ENCODE data around the gene PCBP3.

The PCBP3 gene

DNA sequence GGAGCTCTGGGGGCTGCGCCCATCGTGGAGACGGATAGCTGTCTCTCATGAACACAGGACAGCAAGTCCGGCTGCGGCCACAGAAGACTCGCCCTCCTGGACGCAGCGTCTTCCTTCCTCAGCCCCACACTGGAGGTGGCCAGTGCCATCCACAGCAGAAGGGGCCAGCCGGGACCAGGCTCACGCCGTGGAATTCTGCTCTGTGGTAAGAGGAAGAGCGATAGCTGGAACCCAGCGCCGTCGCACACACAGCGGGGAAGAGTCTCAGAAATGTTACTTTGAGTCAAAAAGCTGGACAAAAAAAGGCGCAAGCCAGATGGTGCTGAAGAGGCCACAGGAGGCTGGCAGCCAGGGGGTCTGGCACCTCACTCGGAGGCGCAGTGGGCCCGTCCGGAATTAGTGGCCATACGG lies 224.2 kb downstream of the PCBP3 start:
- FAIRE-seq, result no peak

GRCh38 chr21:45868086-45868485 lies 224.6 kb downstream of the PCBP3 start:
- FAIRE-seq, result no peak

GRCh38 chr21:45868488-45868887 lies 225.0 kb downstream of the PCBP3 start:
- no peak for FAIRE-seq

DNA sequence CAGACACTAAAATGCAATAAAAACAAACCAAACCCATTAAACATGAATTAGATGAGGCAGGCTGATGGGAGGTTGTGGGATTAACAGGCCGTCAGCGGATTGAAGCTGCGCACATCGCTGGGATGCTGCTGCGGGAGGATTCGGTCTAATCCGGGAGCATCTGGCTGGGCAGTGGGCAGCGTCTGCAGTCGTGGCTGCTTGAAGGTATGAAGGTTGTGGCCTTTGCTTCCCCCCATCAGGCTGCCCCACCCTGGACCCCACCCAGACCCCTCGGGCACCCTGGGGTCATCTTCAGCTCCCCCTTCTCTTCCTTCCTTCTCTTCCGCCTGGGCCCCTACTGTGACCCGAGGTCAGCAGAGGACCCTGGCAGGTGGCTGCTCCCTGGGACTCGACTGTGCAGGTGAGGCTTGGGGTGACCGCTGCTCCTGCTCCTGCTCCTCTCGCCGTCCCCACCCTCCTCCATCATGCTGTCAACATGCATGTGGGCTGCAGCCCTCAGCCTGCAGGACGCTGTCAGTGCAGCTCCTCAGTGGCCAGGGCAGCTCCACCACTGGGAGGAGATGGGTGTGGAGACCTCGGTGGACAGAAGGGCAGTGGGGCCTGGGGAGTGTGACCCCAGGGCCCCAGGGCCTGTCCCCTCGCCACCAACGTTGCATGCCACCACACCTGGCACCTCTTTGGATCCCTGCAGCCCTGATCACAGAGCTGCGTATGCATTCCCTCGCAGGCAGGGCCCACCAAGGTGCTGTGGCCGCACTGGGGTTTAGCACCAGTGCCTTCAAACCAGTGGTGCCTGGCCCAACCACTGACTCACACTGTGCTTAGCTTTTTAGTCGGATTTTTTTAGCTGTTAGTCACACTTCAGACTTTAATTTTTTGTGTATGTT lies 225.8 kb downstream of the PCBP3 start:
- no peak for FAIRE-seq

- no peak for FAIRE-seq
Observed at GRCh38 chr21:45870421-45870820, 226.9 kb downstream of the PCBP3 start.

DNA sequence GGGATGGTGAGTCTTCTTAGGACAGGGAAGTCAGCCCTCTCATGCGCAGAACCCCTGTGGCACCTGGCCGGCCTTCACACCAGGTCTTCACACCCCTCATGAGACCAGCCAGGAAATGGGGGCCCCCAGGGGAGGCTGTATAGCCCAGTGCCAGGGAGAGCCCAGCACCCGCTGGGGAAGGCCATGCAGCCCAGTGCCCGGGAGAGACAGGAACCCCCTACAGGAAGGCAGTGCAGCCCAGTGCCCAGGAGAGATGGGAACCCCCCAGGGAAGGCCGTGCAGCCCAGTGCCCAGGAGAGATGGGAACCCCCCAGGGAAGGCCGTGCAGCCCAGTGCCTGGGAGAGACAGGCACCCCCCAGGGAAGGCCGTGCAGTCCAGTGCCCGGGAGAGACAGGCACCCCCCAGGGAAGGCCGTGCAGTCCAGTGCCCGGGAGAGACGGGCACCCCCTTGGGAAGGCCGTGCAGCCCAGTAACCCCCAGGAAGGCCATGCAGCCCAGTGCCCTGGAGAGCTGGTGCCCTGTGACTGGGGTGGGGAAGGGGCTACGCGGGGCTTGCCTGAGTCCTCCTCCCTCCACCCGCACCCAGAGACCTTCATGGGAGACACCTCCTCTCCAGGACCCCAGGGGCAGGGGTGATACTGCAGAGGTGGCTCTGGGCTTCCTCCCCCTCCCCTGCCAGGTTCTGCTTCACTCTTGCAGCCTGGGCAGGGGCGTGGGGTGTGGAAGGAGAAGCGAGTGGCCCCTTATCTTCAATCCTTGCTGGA lies 227.5 kb downstream of the PCBP3 start:
- FAIRE-seq, result no peak

GRCh38 chr21:45871616-45872236 lies 228.2 kb downstream of the PCBP3 start:
- no peak for FAIRE-seq

DNA sequence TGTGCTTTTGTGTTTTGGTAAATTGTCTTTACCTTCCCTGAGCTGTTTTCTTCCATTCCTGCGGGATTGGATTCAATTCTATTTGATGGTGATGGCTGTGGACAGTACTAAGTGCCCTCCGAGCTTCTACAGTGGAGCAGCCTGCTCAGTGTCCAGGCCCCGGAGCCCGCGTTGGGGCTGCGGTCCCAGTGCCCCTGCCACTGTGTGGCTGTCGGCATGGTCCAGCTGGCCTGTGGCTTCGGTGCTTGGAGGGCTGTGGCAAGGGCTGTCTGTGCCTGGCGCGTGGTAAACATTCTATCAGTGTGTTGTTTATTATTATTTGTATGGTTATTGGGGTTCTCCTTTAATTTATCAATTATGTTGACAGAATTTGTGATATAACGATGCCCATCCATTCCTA lies 228.9 kb downstream of the PCBP3 start:
- no peak for FAIRE-seq

DNA sequence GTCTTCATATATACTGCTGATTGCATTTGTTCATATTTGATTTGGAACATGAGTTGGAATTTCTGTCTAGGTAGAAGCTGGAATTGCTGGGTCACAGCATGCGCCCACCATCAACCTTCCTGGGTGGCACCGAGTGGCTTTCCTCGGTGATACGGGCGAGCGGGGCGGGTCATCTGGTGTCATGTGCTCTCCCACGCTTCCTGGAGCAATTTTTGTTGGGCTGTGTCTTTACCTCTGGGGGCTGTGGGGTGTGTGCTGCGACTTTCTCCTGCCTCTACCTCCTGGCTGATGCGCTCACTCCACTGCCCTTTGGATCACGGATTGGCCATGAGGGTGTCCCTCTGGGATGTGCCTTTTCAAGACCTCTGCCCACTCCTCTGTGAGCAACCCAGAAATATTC lies 229.4 kb downstream of the PCBP3 start:
- no peak for FAIRE-seq

GRCh38 chr21:45873418-45873817 lies 229.9 kb downstream of the PCBP3 start:
- FAIRE-seq, result no peak

GRCh38 chr21:45873866-45874265 lies 230.3 kb downstream of the PCBP3 start:
- no peak for FAIRE-seq

DNA sequence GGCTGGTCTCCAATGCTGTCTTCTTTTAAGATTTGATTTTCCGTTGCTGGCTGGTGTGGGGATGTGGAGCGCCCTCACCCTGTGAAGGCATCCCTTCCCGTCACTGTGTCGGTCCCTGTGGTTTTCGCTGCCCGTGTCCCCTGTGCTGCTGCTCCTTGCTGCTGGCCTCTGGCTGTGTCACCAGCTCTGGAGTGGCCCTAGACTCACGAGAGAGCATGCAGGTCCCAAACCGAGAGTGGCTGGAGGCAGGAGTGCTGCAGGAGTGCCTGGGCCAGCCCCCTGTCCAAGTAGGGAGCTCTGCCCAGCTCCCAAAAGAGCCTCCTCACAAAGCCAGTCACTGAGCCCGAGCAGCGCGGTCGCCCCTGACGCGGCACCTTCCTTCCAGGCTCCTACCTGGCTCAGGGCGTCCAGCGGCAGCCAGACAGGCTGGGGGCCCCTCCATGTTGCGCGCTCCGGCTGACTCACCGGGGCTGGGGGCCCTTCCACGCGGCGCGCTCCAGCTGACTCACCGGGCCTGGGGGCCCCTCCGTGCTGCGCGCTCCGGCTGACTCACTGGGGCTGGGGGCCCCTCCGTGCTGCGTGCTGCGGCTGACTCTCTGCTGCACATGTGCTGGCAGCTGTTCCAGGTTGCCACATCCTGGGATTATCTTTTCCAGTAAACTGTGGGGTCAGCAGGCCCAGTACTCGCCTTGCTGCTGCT lies 231.3 kb downstream of the PCBP3 start:
- FAIRE-seq, result no peak

DNA sequence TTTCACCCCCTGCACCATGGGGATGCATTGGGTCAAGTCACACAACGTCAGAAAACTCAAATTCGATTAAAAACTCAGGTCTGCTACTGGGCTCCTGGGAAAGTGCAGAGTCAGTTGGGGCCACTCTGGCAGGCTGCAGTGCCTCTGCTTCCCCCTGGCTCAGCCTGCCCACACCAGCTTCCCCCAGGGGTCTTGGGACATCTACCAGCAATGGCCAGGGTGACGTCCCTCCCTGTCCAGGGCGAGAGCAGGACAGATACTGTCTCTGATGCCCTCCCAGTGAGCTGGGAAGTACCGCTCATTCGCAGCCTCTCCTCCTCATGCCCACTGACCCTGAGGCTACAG lies 231.9 kb downstream of the PCBP3 start:
- FAIRE-seq, result no peak

DNA sequence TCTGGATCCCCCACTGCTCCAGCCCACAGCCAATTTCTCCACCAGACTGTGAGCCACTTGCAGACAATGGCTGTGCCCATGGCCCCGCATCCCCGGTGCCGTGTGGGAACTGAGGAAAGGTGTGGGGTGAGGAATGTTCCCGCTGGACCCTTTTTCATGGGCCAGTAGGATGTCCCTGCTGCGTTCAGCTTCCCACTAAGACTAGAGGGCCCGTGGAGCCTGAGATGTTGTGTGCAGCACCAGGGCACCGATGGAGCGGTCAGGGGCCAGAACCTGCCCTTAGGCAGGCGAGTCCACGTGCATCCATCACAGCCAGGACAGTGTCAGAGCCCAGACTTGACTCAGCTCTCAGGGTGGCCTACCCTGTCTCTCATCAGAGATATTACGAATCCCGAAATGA lies 232.4 kb downstream of the PCBP3 start:
- no peak for FAIRE-seq

DNA sequence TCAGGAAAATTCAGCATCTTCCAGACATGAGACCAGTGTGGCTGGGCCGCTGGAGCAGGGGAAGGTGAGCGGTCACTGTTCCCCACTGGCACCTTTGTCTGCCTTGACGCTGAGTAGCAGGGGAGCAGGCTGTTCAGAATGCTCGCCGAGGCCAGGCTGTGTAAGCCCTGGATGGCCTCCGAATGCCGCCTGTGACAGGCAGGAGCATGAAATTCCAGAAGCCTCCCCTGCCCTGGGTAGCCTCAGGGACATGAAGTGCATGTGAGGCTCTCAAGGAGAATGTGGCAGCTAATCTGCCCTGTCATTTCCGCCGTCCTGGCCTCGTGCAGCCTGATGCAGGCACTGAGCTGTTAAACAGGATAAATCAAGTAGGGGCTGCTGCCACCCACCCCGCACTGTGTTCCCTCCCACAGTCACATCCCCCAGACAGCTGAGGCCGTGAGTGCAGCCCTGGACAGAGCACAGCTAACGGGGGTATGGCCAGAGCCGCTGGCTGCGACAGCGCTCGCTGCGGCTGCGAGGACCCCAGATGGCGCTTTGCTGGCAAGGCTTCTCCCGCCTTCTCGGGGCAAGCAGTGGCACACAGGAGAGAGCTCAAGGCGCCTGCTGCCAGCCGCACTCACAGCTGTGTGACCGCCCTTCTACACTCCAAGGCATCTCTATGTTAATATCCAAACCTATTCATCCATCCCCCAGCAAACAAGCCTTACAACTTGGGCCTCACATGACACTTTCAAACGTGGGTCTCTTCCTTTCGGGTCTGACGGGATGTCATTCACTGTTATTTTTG lies 233.1 kb downstream of the PCBP3 start:
- FAIRE-seq, result no peak

- no peak for FAIRE-seq
Observed at GRCh38 chr21:45877171-45877438, 233.6 kb downstream of the PCBP3 start.

DNA sequence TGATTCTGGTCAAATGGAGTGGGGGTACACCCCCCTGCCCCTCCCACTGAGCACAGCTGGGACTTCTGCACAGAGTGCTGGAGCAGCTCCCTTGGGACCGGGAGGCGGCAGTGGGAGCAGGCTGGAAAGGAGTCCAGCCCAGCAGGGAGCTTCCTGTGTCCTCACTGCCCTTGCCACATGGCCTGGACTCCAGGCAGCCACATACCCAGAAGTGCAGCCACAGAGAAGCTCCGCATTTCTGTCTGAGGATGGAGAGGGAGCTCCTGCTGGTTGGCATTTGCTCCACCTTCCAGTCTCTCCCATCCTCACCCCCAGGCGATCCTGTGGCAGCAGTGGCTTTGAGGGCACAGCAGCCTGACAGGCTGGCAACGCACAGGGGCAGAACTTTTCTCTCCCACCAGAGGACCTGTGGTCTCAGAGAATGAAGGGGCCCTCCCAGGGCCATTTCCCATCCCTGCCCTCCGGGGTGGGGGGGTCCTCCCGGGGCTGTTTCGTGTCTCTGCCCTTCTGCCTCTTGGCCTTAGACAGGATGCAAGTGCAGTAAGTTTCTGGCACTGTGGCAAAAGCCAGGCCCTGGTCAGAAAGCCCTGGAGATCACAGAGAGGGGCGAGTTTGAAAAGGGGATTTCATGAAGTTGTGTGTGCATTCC lies 234.4 kb downstream of the PCBP3 start:
- no peak for FAIRE-seq

- no peak for FAIRE-seq
Observed at GRCh38 chr21:45880097-45881068, 236.9 kb downstream of the PCBP3 start.

DNA sequence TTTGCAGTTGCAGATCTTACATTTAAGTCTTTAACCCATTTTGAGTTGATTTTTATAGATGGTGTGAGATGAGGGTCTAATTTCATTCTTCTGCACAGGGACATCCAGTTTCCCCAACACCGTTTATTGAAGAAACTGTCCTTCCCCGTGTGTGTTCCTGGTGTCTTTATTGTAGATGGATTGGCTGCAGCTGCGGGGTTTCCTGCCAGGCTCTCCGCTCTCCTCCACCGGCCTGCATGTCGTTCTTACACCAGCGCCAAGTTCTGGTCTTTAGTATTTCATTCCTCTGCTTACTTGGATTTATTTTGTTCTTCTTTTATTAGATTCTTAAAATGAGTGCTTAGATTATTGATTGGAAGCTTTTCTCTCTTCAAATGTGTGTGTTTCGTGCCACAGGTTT lies 239.1 kb downstream of the PCBP3 start:
- FAIRE-seq, result no peak

DNA sequence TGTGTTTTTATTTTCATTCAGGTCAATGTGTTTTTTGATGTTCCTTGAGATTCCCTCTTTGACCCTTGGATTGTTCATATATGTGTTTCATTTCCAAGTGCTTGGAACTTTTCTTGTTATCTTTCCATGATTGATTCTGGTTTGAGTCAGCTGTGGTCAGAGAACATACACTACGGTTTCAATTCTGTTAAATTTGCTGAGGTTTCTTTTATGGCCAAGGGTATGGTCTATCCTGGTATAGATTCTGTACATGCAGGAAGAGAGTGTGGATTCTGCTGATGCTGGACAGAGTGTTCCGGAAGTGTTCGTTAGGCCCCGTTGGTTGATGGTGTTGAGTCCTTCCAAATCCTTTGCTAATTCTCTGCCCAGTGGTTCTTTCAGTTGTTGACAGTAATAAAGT lies 239.6 kb downstream of the PCBP3 start:
- FAIRE-seq, result no peak

DNA sequence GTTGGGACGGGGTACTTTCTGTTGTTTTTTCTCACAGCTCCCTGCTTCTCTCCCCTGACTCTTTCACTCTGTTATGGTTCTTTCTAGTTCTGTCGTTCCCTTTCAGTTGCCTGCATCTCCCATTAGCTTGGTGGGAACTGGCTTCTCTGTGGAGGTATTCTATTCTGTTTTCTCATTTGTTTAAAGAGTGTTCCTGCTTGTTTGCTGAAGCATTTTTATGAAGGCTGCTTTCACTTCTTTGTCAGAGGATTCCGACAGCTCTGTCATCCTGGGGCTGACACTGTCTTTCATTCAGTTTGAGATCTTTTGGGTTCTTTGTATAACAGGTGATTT lies 242.0 kb downstream of the PCBP3 start:
- FAIRE-seq, result no peak

Measured in TTC549 (cell line).